CD14-positive monocyte (primary cell): ENCODE results near the gene TTC39A. TPM values are rescaled to one million over a fixed set of nuclear protein-coding genes. Genes with fewer than 3 reads are reported as not detected.

ENCODE experiments used
- DNase-seq, 3 donors: peaks; one replicate each; pipeline ENCODE4 v3.0.0-alpha.2; 2011 to 2022
- H2AFZ ChIP-seq: 2 replicates; pipeline ENCODE4 v1.6.0; 2012; ENCODE audit warnings: mild to moderate bottlenecking, low read depth, low read length, inconsistent platforms; ENCODE audit not compliant: insufficient read depth, poor library complexity, severe bottlenecking
- H3K27ac ChIP-seq, 2 donors: 1 replicate in 1 of 2; 2 replicates in 1 of 2; pipeline ENCODE4 v1.5.1; 2012 to 2013; ENCODE audit warnings: low read length in 2 of 2, control low read depth in 1 of 2, inconsistent platforms in 1 of 2, low read depth in 1 of 2, mild to moderate bottlenecking in 1 of 2
- H3K27me3 ChIP-seq, 2 donors: one replicate each; pipeline versions ENCODE4 v1.6.0 to v1.6.1; 2011 to 2013; ENCODE audit warnings: low read length in 2 of 2; ENCODE audit not compliant: control insufficient read depth in 2 of 2, insufficient read depth in 2 of 2
- H3K36me3 ChIP-seq, 2 donors: replicated peaks in 1 of 2; 1 replicate in 1 of 2; 2 replicates in 1 of 2; pipeline versions ENCODE4 v1.5.1 to v1.6.1; 2012 to 2013; ENCODE audit warnings: low read length in 2 of 2, control low read depth in 1 of 2, inconsistent platforms in 1 of 2, mild to moderate bottlenecking in 1 of 2; ENCODE audit not compliant: insufficient read depth in 2 of 2, control insufficient read depth in 1 of 2
- H3K4me1 ChIP-seq, 2 donors: 1 replicate in 1 of 2; 2 replicates in 1 of 2; pipeline versions ENCODE4 v1.5.1 to v1.6.1; 2012 to 2013; ENCODE audit warnings: low read length in 2 of 2, control low read depth in 1 of 2, inconsistent platforms in 1 of 2, mild to moderate bottlenecking in 1 of 2, moderate library complexity in 1 of 2; ENCODE audit not compliant: insufficient read depth in 2 of 2, control insufficient read depth in 1 of 2
- H3K4me2 ChIP-seq: replicated peaks from 2 replicates; pipeline ENCODE3; 2012; ENCODE audit warnings: low read length, moderate library complexity, mild to moderate bottlenecking; ENCODE audit not compliant: poor library complexity, severe bottlenecking; ENCODE audit errors: extremely low read depth
- H3K4me3 ChIP-seq, 3 experiments: fragments of 200-600 bp in 1 of 3; sonication (generic) in 1 of 3; replicated peaks in 1 of 3; 1 replicate in 2 of 3; 2 replicates in 1 of 3; pipeline ENCODE4 v1.5.1; 2011 to 2013; ENCODE audit warnings: low read length in 3 of 3, mild to moderate bottlenecking in 3 of 3, control low read depth in 2 of 3, low read depth in 2 of 3, inconsistent platforms in 1 of 3, moderate library complexity in 1 of 3
- H3K79me2 ChIP-seq: 2 replicates; pipeline ENCODE4 v1.6.0; 2012; ENCODE audit warnings: mild to moderate bottlenecking, control low read depth, inconsistent platforms, low read length, moderate library complexity; ENCODE audit not compliant: insufficient read depth
- H3K9ac ChIP-seq: 2 replicates; pipeline ENCODE4 v1.6.0; 2017; ENCODE audit warnings: low read length, mild to moderate bottlenecking; ENCODE audit not compliant: insufficient read depth, poor library complexity, severe bottlenecking
- H3K9me3 ChIP-seq, 2 donors: replicated peaks in 1 of 2; 1 replicate in 1 of 2; 2 replicates in 1 of 2; pipeline versions ENCODE4 v1.5.1 to v1.6.1; 2012 to 2013; ENCODE audit warnings: low read length in 2 of 2, control low read depth in 1 of 2; ENCODE audit not compliant: control insufficient read depth in 1 of 2, insufficient read depth in 1 of 2
- H4K20me1 ChIP-seq: 2 replicates; pipeline ENCODE4 v1.6.0; 2012; ENCODE audit warnings: mild to moderate bottlenecking, low read length, control low read depth, moderate library complexity; ENCODE audit not compliant: insufficient read depth
- H3K27ac Mint-ChIP-seq, 7 donors: one replicate each; pipeline ENCODE4 v1.8.0; 2020; ENCODE audit warnings: mild to moderate bottlenecking in 7 of 7, mixed read lengths in 7 of 7, moderate library complexity in 6 of 7, inconsistent platforms in 2 of 7
- H3K27me3 Mint-ChIP-seq, 3 donors: one replicate each; pipeline ENCODE4 v1.8.0; 2021 to 2022; ENCODE audit warnings: low read depth in 3 of 3, mild to moderate bottlenecking in 3 of 3, mixed read lengths in 3 of 3, moderate library complexity in 3 of 3, inconsistent platforms in 1 of 3
- H3K36me3 Mint-ChIP-seq, 2 donors: one replicate each; pipeline ENCODE4 v1.8.0; 2020; ENCODE audit warnings: mixed read lengths in 2 of 2, inconsistent platforms in 1 of 2, mild to moderate bottlenecking in 1 of 2
- H3K4me1 Mint-ChIP-seq: one replicate; pipeline ENCODE4 v1.8.0; 2020; ENCODE audit warnings: mild to moderate bottlenecking, mixed read lengths
- H3K4me3 Mint-ChIP-seq, 2 donors: one replicate each; pipeline ENCODE4 v1.8.0; 2020; ENCODE audit warnings: mild to moderate bottlenecking in 2 of 2, mixed read lengths in 2 of 2, moderate library complexity in 1 of 2
- H3K9me3 Mint-ChIP-seq, 7 donors: one replicate each; pipeline ENCODE4 v1.8.0; 2020 to 2022; ENCODE audit warnings: mixed read lengths in 7 of 7, mild to moderate bottlenecking in 6 of 7, moderate library complexity in 6 of 7, inconsistent platforms in 2 of 7
- CTCF ChIP-seq: fragments of 200-600 bp; IDR thresholded peaks from one replicate; pipeline ENCODE4 v1.8.0; 2022; ENCODE audit warnings: antibody characterized with exemption, mild to moderate bottlenecking
- WGBS: methylation state at CpG from one replicate; pipeline ENCODE4 v1.1.5; 2013; ENCODE audit warnings: missing lambda C conversion rate; ENCODE audit not compliant: insufficient coverage; 5-methylcytosine and 5-hydroxymethylcytosine counted together
- intact Hi-C, 2 donors: fragments of 100-400 bp; cut with micrococcal nuclease; formaldehyde crosslinking; loops; one replicate each; pipeline versions ENCODE4 v1.15.0 to v1.15.1; 2023
- polyA plus RNA-seq, 3 donors: library from polyadenylated mRNA; depleted of rRNA in 1 of 3; unstranded in 2 of 3; stranded (reverse) in 1 of 3; fragments of 300-500 nt in 2 of 3; fragments of >200 nt in 1 of 3; fragmentation: Illumina TruSeq in 2 of 3; gene quantifications; 1 replicate in 2 of 3; 2 replicates in 1 of 3; pipeline ENCODE4 v1.2.3, GENCODE V29; 2012 to 2021

The TTC39A gene
- polyA plus RNA-seq, 3 donors, result 0.16 TPM; not detected in 2

- H3K27me3 ChIP-seq, result peaks cover 1 to 2% of the 10 kb centered on the region in 2 donors
Observed at GRCh38 chr1:51336004-51336403, 5.6 kb upstream of the TTC39A start.

More at GRCh38 chr1:51336004-51336403, 5.6 kb upstream of the TTC39A start:
- Histone ChIP-seq H3K9ac (no peak overlapping the region), H4K20me1 (no peaks in the 10 kb centered on the region), H2AFZ (no peak overlapping the region), H3K4me3 (no peak overlapping the region), H3K9me3 (no peaks in the 10 kb centered on the region), H3K4me1 (peaks cover 5 to 8% of the 10 kb centered on the region in 2 donors), H3K27ac (no peak overlapping the region), H3K79me2 (no peaks in the 10 kb centered on the region), H3K36me3 (no peaks in the 10 kb centered on the region), H3K4me2 (no peak overlapping the region)
- Mint-ChIP-seq H3K4me3 (no peak overlapping the region), H3K4me1 (peaks cover 6% of the 10 kb centered on the region), H3K36me3 (peaks cover 2 to 3% of the 10 kb centered on the region in 2 donors), H3K9me3 (peaks cover 0 to 4% (median 3%) of the 10 kb centered on the region in 7 donors), H3K27ac (no peak overlapping the region), H3K27me3 (peaks cover 6 to 17% (median 6%) of the 10 kb centered on the region in 3 donors)
- no peak for TF ChIP-seq CTCF
- 100% methylated on average over 1 of the region's 3 CpGs for WGBS
- DNase-seq, result no peak
- intact Hi-C loops, result no loop called here
